Stimulated activated CD8-positive, alpha-beta memory T cell treated with anti-CD3 and anti-CD28 coated beads, Interleukin-7, amount 100 ng/mL, for 4 hours (primary cell): ENCODE data around the gene OXCT2.
"Not testable (repeated sequence)": the region's sequence is repeated elsewhere in the genome, so short reads cannot be mapped to it uniquely, and the experiment has no call there.

Source experiments
- DNase-seq, 2 donors: peaks; one replicate each; pipeline ENCODE4 v3.0.0-alpha.2; 2020; ENCODE audit warnings: low read depth in 2 of 2

The OXCT2 gene

GRCh38 chr1:39787468-39787867 lies 16.3 kb upstream of the OXCT2 start:
- no peak for DNase-seq

DNA sequence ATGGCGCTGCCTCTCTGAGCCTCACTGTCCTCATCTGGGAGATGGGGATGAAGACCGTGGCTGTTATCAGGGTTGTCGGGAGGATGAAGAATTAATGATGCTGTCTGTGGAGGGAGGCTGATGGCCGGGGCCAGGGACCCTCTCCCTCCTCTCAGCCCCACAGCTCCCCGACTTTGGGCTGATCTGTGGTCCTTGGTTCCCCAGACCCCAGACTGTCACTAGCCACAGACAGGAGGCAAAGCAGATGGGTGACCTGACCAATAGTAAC lies 15.9 kb upstream of the OXCT2 start:
- DNase-seq: not testable (repeated sequence)

DNA sequence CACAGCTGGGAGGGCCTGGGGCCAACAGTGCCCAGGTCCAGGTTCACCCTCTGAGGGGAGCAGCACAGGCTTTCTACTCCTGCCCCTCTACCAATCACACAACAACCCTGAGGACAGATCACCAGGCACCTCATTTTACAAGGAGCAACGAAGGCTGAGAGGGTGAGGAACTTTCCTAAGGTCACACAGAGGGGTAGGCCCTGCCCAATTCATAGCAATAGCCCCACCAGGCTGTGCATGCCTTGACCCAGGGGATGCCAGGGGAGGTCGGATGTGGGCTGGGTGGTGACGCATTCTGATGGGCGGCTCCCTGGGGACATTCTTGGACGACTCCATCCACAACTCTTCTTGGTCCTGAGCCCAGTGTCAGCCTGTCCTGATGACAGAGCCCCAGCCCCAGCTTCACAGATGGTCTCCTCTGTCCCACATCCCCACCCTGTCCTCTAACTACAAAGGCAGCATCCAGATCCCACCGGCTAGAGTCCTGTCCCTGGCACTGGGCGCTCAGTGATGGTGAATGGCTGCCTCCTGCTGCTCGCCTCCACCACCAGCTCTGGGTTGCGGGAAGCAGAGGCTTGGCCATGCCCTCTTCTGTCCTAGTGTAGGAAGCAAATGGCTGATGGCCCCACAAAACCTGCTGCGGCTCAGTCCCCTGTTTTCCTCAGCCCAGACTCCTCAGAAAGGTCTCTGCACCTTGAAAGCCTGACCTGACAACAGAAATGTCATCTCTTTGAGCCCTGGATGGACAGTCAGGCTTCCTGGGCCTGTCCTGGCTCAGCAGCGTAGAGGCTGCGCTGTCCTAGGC lies 15.4 kb upstream of the OXCT2 start:
- DNase-seq: not testable (repeated sequence)

- not testable (repeated sequence) for DNase-seq
These were observed 11.5 kb upstream of the OXCT2 start for GRCh38 chr1:39782685-39783084.

DNA sequence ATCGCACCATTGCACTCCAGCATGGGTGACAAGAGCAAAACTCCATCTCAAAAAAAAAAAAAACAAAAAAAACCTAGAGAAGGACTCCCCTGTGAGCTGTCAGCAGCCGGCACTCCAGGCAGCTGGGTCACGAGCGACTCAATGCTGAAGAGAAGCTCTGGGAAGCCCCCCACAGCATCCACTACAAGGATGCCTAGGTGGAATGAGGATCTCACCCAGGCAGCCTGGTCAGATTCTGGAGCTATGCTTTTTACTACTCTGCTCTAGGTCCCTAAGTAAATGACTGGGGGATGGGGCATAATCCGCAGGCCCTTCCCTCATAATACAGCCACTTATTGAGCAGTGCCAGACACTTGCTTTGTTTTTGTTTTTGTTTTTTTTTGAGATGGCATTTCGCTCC lies 11.0 kb upstream of the OXCT2 start:
- DNase-seq: no peak

- DNase-seq: no peak
These were observed 10.2 kb upstream of the OXCT2 start for GRCh38 chr1:39781349-39781715.

GRCh38 chr1:39779821-39780220 lies 8.7 kb upstream of the OXCT2 start:
- DNase-seq: no peak

DNA sequence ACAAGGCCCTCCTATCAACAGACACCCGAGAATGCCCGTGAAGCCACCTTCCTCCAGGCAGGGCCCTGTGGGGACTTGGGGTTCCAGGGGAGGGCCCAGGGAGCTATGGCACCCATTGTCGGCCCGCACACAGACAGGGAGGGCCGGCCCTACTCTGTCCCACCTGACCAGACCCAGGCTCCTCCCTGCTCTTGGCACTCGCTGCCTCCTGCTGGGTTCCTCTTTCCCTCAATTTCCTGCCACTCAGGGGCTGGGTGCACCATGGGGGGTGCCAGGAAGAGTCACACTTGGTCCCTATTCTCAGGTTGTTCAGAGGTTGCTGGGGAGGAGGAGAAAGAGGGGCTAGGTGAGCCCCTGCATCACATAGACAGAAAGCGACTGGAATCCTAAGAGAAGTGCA lies 8.0 kb upstream of the OXCT2 start:
- no peak for DNase-seq

- not testable (repeated sequence) for DNase-seq
These were observed 7.4 kb upstream of the OXCT2 start for GRCh38 chr1:39778463-39779099.

GRCh38 chr1:39777896-39778295 lies 6.7 kb upstream of the OXCT2 start:
- not testable (repeated sequence) for DNase-seq

- DNase-seq: no peak
These were observed 6.2 kb upstream of the OXCT2 start for GRCh38 chr1:39777306-39777705.

DNA sequence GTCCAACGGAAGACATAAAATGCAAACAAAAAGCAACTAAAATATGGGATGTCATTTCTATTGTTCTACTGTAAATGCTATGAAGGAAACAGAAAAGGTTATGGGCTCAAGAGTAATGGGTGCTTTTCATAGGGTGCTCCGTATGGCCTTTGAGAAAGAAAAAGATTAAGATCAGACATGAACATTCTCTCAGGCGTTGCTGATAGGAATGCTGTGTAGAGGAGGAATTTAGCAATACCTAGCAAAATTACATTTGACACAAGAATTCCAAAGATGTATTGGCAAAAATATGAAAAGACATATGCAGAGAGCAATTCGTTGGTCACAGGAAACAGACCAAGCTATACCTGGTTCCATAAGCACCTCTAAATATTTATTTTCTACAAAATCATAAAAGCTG lies 5.7 kb upstream of the OXCT2 start:
- DNase-seq: no peak

GRCh38 chr1:39776400-39776713 lies 5.2 kb upstream of the OXCT2 start:
- DNase-seq: no peak

GRCh38 chr1:39775676-39776399 lies 4.7 kb upstream of the OXCT2 start:
- not testable (repeated sequence) for DNase-seq

GRCh38 chr1:39775141-39775540 lies 4.0 kb upstream of the OXCT2 start:
- not testable (repeated sequence) for DNase-seq

GRCh38 chr1:39773369-39773979 lies 2.3 kb upstream of the OXCT2 start:
- not testable (repeated sequence) for DNase-seq

- DNase-seq: peak in 1 of 2 donors; percentile 42
These were observed 787 bp downstream of the OXCT2 start for GRCh38 chr1:39770100-39771021.

DNA sequence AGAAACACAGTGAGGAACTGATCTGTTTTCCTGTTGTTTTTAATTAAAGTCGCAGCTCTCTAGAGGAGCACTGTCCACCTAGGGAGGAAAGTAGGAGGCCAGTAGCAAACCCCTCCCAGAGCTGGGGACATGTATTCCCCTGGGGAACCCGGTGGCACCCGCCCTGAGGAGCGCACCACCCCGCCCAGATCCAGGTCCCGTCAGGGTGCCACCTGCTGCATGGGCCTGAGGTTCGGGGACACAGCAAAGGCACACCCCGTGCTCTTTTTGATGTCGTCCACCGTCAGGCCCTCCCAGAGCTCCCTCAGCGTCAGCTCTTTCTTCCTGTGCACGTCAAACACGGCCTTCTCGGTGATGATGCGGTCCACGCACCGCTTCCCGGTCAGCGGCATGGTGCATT lies 1.6 kb downstream of the OXCT2 start:
- not testable (repeated sequence) for DNase-seq

DNA sequence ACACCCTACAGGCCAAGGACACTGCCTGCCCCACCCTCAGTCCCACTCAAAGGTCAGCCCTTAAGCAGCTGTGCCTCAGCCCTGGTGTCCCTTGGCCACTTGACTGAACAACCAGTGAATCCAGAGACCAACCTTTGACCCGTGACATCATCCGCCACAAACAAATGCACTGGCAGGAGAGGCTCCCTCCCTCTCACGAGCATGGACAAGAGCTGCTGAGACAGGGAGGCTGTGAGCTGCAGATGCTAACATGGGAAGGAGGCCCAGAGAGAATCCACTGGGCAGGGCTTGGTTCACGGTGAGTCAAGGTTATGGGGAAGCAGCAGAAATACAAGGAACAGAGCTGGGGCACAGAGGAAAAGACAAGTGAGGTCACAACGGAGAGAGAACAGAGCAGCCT lies 4.7 kb downstream of the OXCT2 start:
- not testable (repeated sequence) for DNase-seq

DNA sequence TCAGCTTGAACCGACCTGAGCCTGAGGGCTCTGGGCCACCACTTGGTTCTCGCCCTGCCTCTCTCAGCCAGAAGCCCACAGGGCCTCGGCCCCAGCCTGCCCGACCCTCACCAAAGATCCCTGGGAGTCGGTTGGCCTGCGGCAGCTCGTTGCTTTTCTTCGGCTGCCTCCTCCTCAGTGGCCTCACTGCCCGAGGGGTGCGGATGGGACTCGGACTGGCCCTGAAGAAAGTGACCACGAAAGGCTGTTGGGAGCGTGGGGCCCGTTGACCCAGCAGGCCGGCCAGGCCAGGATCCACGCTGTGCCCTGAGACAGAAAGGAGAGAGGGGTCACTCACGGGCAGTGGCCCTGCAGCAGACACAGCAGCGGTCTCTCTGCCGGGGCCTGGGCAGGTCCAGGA lies 6.6 kb downstream of the OXCT2 start:
- not testable (repeated sequence) for DNase-seq

DNA sequence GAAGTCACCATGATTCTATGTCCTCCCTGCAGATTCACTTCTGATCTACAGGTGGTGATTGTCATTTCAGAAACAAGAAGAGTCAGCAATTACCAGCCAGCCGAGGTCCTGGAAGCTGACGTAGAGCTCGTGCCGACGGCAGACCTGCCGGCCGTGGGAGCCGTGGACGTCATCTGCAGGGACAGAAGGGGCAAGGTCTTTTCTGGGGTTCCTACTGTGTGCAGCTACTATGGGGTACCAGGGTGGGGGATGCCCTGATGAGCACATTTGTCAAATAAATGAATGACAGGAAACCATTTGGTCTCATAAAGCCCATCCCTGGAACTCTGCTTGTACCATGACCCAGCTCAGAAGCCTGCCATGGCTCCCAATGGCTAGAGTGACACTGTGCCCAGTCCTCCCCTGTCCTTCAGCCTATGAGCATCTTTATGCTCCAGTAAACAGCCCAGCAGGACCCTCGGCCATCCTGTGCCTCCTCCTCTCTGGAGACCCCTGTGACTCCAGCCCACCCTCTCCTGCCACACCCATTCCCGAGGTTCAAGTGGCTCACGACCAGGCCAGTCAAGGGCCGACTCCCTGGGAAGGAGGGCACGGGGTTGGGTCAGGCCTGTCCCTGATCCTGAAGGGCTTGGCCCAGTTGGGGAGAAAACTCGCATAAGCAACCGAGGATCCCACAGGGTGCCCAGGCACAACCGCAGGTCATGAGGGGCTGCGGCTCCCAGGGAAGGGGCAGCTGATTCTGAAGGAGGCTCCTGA lies 7.4 kb downstream of the OXCT2 start:
- DNase-seq: not testable (repeated sequence)
